ENCODE results near the gene VAPA. TPM values are rescaled to one million over a fixed set of nuclear protein-coding genes. Genes with fewer than 3 reads are reported as not detected.

Gene VAPA
- total and polyA plus RNA-seq, 9 of the 15 experiments (the other 6 are each of a cell fraction or from before 2014, with no cell fraction given) = 219 to 902 (median 526) TPM

DNA sequence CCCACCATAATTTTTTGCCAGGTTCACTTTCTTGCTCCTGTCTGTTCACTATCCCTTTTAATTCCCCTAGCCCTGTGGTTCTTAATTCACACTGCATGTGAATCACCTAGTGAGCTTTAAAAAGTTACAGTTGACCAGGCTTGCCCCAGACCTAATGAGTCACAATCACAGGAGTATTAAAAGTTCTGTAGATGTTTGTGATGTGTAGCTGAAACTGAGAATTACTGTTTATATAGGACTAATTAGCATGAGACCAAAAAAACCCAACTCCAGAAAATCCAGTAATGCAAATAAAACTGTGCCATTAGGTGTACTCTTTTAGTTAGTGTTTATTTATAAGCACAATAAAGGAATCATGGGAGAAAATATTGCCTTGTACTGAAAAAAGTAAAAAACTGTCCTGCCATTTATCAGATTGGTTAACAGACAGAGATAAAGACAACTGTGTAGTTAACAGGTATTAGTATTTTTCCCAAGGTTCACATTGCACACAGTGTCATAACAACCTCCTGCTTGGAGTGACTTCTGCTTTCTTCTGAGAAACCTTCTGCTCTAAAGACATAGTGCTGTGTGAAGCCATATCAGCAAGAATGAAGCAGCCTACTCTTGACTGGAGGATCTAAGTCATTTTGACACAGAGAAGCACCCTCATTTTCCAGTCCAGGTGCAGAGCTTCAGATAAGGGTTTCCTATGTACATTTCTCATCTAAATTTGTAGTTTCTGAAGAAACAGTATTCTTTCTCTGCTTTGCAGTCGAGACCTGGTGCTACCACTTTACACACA is 39.0 kb downstream of the VAPA start (continued):
- TF ChIP-seq, protein P1, sequence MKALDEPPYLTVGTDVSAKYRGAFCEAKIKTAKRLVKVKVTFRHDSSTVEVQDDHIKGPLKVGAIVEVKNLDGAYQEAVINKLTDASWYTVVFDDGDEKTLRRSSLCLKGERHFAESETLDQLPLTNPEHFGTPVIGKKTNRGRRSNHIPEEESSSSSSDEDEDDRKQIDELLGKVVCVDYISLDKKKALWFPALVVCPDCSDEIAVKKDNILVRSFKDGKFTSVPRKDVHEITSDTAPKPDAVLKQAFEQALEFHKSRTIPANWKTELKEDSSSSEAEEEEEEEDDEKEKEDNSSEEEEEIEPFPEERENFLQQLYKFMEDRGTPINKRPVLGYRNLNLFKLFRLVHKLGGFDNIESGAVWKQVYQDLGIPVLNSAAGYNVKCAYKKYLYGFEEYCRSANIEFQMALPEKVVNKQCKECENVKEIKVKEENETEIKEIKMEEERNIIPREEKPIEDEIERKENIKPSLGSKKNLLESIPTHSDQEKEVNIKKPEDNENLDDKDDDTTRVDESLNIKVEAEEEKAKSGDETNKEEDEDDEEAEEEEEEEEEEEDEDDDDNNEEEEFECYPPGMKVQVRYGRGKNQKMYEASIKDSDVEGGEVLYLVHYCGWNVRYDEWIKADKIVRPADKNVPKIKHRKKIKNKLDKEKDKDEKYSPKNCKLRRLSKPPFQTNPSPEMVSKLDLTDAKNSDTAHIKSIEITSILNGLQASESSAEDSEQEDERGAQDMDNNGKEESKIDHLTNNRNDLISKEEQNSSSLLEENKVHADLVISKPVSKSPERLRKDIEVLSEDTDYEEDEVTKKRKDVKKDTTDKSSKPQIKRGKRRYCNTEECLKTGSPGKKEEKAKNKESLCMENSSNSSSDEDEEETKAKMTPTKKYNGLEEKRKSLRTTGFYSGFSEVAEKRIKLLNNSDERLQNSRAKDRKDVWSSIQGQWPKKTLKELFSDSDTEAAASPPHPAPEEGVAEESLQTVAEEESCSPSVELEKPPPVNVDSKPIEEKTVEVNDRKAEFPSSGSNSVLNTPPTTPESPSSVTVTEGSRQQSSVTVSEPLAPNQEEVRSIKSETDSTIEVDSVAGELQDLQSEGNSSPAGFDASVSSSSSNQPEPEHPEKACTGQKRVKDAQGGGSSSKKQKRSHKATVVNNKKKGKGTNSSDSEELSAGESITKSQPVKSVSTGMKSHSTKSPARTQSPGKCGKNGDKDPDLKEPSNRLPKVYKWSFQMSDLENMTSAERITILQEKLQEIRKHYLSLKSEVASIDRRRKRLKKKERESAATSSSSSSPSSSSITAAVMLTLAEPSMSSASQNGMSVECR (CRISPR knock-in tag; IDR thresholded peaks at IDR 0.05) = 0 out of 2 replicates have a peak, but pooled peaks have one; percentile 18
- peak; percentile 59; the same call in 1 of the 2 replicates for TF ChIP-seq MECOM (CRISPR knock-in tag; IDR thresholded peaks at IDR 0.05)
- peak; percentile 54; the same call in 1 of the 2 replicates for TF ChIP-seq ATF7 (IDR thresholded peaks at IDR 0.05)
- no peak for TF ChIP-seq ZSCAN29 (IDR thresholded peaks at IDR 0.05)
- TF ChIP-seq ETV6 (IDR thresholded peaks at IDR 0.05; ENCODE audit: borderline replicate concordance in 1 of 2, low read depth in 2 of 2, low read length in 1 of 2) = peak in 1 of 2 experiments; percentile 38; a peak in 2 of 4 replicates
- TF ChIP-seq ETV6 (CRISPR knock-in tag; IDR thresholded peaks at IDR 0.05; ENCODE audit: borderline replicate concordance) = no peak
- 0 out of 2 replicates have a peak, but pooled peaks have one; percentile 22 for TF ChIP-seq RNF2 (IDR thresholded peaks at IDR 0.05)
- no peak for TF ChIP-seq ZBTB1 (CRISPR knock-in tag; IDR thresholded peaks at IDR 0.05; ENCODE audit: borderline replicate concordance, low read depth)
- TF ChIP-seq, protein P2, sequence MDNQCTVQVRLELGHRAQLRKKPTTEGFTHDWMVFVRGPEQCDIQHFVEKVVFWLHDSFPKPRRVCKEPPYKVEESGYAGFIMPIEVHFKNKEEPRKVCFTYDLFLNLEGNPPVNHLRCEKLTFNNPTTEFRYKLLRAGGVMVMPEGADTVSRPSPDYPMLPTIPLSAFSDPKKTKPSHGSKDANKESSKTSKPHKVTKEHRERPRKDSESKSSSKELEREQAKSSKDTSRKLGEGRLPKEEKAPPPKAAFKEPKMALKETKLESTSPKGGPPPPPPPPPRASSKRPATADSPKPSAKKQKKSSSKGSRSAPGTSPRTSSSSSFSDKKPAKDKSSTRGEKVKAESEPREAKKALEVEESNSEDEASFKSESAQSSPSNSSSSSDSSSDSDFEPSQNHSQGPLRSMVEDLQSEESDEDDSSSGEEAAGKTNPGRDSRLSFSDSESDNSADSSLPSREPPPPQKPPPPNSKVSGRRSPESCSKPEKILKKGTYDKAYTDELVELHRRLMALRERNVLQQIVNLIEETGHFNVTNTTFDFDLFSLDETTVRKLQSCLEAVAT (IDR thresholded peaks at IDR 0.05) = peak; percentile 19 to 80; a peak in 2 of 4 replicates
- 0 out of 2 replicates have a peak, but pooled peaks have one; percentile 19 for TF ChIP-seq POLR2AphosphoS2 (IDR thresholded peaks at IDR 0.05; ENCODE audit: low read length)
- TF ChIP-seq, protein P3, sequence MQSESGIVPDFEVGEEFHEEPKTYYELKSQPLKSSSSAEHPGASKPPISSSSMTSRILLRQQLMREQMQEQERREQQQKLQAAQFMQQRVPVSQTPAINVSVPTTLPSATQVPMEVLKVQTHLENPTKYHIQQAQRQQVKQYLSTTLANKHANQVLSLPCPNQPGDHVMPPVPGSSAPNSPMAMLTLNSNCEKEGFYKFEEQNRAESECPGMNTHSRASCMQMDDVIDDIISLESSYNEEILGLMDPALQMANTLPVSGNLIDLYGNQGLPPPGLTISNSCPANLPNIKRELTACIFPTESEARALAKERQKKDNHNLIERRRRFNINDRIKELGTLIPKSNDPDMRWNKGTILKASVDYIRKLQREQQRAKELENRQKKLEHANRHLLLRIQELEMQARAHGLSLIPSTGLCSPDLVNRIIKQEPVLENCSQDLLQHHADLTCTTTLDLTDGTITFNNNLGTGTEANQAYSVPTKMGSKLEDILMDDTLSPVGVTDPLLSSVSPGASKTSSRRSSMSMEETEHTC (IDR thresholded peaks at IDR 0.05) = no peak
- TF ChIP-seq SRSF1 (IDR thresholded peaks at IDR 0.05; ENCODE audit: low read depth, low read length) = no peak
- TF ChIP-seq SMC3 (conservative IDR thresholded peaks at IDR 0.05; ENCODE audit: insufficient read depth, low read depth, low read length) = no peak
- no peak for TF ChIP-seq MBD1 (CRISPR knock-in tag; IDR thresholded peaks at IDR 0.05)
- TF ChIP-seq GATA2 (CRISPR knock-in tag; IDR thresholded peaks at IDR 0.05) = peak; percentile 85
- peak in 1 of 2 experiments; percentile 85; a peak in 2 of 4 replicates for TF ChIP-seq ARNT (IDR thresholded peaks at IDR 0.05)
